Thoracic aorta (tissue), 2 donors: ENCODE results near the gene COMMD4. TPM values are rescaled to one million over a fixed set of nuclear protein-coding genes. Genes with fewer than 3 reads are reported as not detected.
"Not testable (repeated sequence)": the region's sequence is repeated elsewhere in the genome, so short reads cannot be mapped to it uniquely, and the experiment has no call there.

Experiments used
- ATAC-seq: fragments of 150-250 bp; one replicate; pipeline ENCODE4 v1.8.0; 2017; ENCODE audit warnings: low read depth; ENCODE audit not compliant: insufficient number of reproducible peaks, low FRiP score
- DNase-seq: peaks from one replicate; pipeline ENCODE4 v3.0.0-alpha.2; 2020; ENCODE audit warnings: low spot score
- H3K27ac ChIP-seq, 2 donors: fragments of 200-600 bp; sonication (generic); 1 replicate in 1 of 2; 2 replicates in 1 of 2; pipeline ENCODE4 v1.5.1; 2016; ENCODE audit warnings: mild to moderate bottlenecking in 2 of 2, moderate library complexity in 2 of 2
- H3K27me3 ChIP-seq: fragments of 200-600 bp; sonication (generic); replicated peaks from 2 replicates; pipeline ENCODE4 v1.6.0; 2016; ENCODE audit warnings: mild to moderate bottlenecking; ENCODE audit not compliant: insufficient read depth
- H3K36me3 ChIP-seq: fragments of 200-600 bp; sonication (generic); one replicate; pipeline ENCODE4 v1.5.1; 2016
- H3K4me1 ChIP-seq, 2 donors: fragments of 200-600 bp; sonication (generic); 1 replicate in 1 of 2; 2 replicates in 1 of 2; pipeline versions ENCODE4 v1.5.1 to v1.6.0; 2016; ENCODE audit warnings: low read depth in 2 of 2, mild to moderate bottlenecking in 1 of 2; ENCODE audit not compliant: control insufficient read depth in 1 of 2
- H3K4me3 ChIP-seq: fragments of 200-600 bp; sonication (generic); 2 replicates; pipeline ENCODE4 v1.5.1; 2016; ENCODE audit warnings: mild to moderate bottlenecking
- H3K9me3 ChIP-seq: fragments of 200-600 bp; sonication (generic); 2 replicates; pipeline ENCODE4 v1.5.1; 2016
- total RNA-seq, 2 donors: library from RNA; depleted of rRNA; stranded (reverse); fragments of >200 nt; gene quantifications; one replicate each; pipeline versions ENCODE4 v1.1.0 to v1.2.3, GENCODE V29; 2016
- TF ChIP-seq, protein P1 (sequence below): fragments of 200-600 bp; sonication (generic); IDR thresholded peaks from one replicate; pipeline ENCODE4 v1.5.1; 2019; ENCODE audit warnings: antibody characterized with exemption

Gene COMMD4
- total RNA-seq, 2 donors from 2014 or later, result 57.6 to 71.2 TPM

DNA sequence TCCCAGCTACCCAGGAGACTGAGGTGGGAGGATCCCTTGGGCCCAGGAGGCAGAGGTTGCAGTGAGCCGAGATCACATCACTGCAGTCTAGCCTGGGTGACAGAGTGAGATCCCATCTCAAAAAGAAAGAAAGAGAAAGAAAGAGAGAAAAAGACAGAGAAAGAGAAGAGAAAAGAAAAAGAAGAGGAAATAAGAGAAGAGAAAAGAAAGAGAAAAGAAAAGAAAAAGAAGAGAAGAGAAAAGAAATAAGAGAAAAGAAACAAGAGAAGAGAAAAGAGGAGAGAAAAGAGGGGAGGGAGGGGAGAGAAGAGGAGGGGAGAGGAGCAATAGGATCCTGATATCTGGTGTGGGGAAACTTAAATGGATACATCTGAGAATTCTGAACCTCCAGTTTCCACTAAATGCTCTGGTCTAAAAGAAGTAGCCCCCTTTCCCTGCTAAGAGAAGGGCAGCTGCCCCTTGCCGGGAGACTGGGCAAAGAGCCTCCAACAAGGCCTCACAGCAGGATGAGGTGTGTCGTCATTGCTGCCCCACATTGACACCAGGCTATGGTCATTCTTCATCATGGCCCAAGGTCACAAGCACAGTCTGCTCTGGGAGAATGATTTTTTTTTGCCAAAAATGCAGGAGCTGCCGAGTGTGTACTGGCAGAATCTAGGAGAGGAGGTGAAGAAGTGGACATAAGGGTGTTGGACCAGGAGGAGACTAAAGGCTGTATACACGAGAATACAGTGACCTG, 21.1 kb upstream of the COMMD4 start:
- Histone ChIP-seq H3K4me1 (no peaks in the 10 kb centered on the region), H3K27ac (no peak overlapping the region), H3K27me3 (no peaks in the 10 kb centered on the region), H3K36me3 (no peaks in the 10 kb centered on the region), H3K4me3 (no peak overlapping the region), H3K9me3 (no peaks in the 10 kb centered on the region)
- no peak for DNase-seq
- TF ChIP-seq, protein P1, sequence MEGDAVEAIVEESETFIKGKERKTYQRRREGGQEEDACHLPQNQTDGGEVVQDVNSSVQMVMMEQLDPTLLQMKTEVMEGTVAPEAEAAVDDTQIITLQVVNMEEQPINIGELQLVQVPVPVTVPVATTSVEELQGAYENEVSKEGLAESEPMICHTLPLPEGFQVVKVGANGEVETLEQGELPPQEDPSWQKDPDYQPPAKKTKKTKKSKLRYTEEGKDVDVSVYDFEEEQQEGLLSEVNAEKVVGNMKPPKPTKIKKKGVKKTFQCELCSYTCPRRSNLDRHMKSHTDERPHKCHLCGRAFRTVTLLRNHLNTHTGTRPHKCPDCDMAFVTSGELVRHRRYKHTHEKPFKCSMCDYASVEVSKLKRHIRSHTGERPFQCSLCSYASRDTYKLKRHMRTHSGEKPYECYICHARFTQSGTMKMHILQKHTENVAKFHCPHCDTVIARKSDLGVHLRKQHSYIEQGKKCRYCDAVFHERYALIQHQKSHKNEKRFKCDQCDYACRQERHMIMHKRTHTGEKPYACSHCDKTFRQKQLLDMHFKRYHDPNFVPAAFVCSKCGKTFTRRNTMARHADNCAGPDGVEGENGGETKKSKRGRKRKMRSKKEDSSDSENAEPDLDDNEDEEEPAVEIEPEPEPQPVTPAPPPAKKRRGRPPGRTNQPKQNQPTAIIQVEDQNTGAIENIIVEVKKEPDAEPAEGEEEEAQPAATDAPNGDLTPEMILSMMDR, result no peak
- no peak for ATAC-seq

DNA sequence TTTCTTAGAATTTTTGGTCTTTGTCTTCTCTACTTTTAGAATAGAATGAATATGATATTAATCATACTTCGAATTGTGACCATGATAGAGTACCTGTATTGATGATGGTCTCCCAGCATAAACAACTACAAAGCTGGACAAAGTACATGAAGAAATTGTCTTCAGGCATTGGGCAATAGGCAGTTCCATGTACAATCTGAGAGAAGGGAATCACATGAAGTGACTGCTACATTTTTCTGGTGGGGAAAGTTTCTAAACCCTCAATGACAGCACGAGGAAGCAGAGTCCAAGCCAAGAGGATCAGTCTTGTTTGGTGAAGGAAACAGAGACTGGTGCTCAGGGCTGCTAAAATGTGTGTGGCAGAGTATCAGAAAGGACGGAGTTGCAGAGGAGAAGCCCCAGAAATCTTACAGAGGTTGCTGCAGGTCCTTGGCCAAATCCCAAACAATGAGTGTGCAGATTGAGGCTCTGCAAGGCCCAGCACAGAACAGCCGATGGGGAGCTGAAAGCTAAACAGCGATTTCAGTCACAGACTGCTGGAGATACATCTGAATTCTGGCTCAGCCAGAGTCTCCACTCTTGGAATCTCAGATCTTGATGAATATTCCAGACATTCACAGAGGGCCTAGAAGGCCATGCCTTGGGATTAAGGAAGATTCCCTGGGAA, 16.5 kb upstream of the COMMD4 start:
- not testable (repeated sequence) for H3K27ac ChIP-seq, H3K9me3 ChIP-seq, H3K4me1 ChIP-seq, ATAC-seq, H3K4me3 ChIP-seq, DNase-seq, H3K27me3 ChIP-seq, H3K36me3 ChIP-seq

DNA sequence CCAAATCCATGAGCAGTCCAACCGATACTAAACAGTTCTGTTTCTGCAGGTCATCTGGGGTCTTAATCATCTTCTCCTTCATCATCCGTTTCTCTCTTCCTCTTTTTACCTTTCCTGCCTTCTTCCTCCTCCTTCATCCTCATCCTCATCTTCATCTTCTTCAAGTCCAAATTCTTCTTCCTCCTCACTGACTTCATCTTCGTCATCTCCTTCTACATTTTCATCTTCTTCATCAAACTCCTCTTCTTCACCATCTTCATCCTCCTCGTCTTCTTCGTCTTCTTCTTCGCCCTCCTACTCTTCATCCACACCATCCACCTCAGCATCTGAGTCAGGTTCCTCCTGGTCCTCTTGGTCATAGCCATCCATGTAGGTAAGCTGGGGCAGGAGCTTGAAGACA, 14.2 kb upstream of the COMMD4 start:
- TF ChIP-seq, protein P1, result no peak
- DNase-seq, result no peak
- Histone ChIP-seq H3K27me3 (no peaks in the 10 kb centered on the region), H3K4me3 (no peak overlapping the region), H3K9me3 (no peaks in the 10 kb centered on the region), H3K27ac (no peak overlapping the region), H3K36me3 (no peaks in the 10 kb centered on the region), H3K4me1 (no peaks in the 10 kb centered on the region)
- no peak for ATAC-seq

DNA sequence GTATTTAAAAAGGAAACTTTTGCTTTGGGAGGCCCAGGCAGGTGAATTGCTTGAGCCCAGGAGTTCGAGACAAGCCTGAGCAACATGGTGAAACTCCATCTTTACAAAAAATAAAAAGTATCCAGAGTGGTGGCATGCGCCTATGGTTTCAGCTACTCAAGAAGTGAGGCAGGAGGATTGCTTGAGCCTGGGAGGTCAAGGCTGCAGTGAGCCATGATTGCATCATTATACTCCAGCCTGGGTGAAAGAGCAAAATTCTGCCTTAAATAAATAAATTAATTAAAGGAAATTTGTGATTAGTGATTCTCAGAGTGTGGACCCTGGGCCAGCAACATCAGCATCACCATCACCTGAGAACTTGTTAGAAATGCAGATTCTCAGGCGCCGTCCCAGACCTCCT, 9.9 kb upstream of the COMMD4 start:
- Histone ChIP-seq H3K4me3 (no peak overlapping the region), H3K36me3 (no peaks in the 10 kb centered on the region), H3K27me3 (no peaks in the 10 kb centered on the region), H3K4me1 (no peaks in the 10 kb centered on the region), H3K27ac (no peak overlapping the region), H3K9me3 (no peaks in the 10 kb centered on the region)
- ATAC-seq, result no peak
- TF ChIP-seq, protein P1, result no peak
- DNase-seq, result no peak

DNA sequence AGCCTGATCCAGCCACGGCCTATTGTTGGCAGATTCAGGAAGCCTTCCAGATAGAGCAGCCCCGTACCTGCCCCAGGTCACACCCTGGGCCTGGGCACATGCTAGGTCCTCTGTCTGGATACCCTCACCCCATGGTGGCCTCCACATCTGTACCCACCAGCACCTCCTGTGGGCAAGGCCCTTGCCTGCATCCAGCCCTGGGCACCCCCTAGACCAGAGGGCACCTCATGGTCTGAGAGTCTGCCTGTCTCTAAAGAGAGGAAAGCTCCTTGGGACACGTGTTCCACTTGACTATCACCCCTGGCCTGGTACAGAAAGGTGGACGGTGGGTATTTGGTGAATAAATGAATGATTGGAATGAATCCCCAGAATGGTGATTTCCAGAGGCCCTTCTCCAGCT, 8.9 kb upstream of the COMMD4 start:
- Histone ChIP-seq H3K27ac (no peak overlapping the region), H3K4me1 (no peaks in the 10 kb centered on the region), H3K9me3 (no peaks in the 10 kb centered on the region), H3K4me3 (no peak overlapping the region), H3K27me3 (no peaks in the 10 kb centered on the region), H3K36me3 (no peaks in the 10 kb centered on the region)
- DNase-seq (no peak), ATAC-seq (no peak)
- TF ChIP-seq, protein P1, result no peak
